ENCODE results near the gene CYLD.

The CYLD gene
- long read RNA-seq, donor 1, result 0 reads
- long read RNA-seq, donor 2, result 0 reads
- long read RNA-seq, donor 3, full-length matches to known transcripts, result 1 of 1 reads
- long read RNA-seq, donor 3, partial matches to known transcripts, result 0 of 1 reads
- long read RNA-seq, donor 3, other reads (novel, unspliced or antisense), result 0 of 1 reads
- long read RNA-seq, donor 4, result 0 reads
- long read RNA-seq, donor 5, partial matches to known transcripts, result 0 of 2 reads
- long read RNA-seq, donor 5, other reads (novel, unspliced or antisense), result 0 of 2 reads
- long read RNA-seq, donor 6, result 0 reads
- long read RNA-seq, donor 7, result 0 reads
- long read RNA-seq, donor 8, partial matches to known transcripts, result 0 of 1 reads
- long read RNA-seq, donor 8, other reads (novel, unspliced or antisense), result 0 of 1 reads

DNA sequence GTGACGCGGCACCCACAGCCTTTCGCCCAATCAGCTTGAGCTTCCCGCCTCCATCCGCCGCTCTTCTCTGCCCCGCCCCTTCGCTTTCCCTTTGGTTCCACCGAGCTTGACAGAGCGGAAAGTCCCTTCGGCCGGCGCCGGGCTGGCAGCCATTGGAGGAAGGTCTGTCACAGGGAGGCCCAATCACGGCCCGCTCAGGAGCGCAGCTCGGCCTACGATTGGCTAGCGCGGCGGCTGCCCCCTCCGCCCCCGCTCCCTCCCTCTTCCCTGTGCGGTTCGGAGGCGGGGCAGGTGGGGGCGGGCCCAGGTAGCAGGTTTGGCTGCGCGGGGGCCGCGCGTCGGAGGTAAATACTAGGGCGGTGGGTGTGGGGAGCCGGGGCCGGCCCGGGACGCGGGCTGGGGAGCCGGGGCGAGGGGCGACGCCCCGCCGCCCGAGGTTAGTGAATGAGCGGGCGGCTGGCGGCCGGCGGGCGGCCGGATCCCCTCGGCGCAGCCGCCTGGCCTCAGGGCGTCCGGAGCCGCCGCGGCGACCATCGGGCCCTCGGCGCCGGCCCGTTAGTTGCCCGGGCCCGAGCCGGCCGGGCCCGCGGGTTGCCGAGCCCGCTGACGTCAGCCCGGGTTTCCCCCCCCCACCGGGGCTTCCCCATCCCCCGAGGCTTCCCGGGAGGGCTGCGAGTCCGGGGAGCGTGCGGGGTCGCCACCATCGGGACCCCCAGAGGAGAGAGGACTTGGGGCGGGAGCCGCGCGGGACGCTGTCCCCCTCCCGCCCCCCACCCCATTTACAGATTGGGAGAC is at the start of gene CYLD:
Gene CYLD, plus strand, starts transcription at position 306 of the 795 bp plus-strand sequence. CDS start 7,613 bp downstream, outside the sequence.
- peak; percentile 93 for DNase-seq

GRCh38 chr16:50692644-50692998 is 49.3 kb upstream of the CYLD start:
- DNase-seq, result no peak

DNA sequence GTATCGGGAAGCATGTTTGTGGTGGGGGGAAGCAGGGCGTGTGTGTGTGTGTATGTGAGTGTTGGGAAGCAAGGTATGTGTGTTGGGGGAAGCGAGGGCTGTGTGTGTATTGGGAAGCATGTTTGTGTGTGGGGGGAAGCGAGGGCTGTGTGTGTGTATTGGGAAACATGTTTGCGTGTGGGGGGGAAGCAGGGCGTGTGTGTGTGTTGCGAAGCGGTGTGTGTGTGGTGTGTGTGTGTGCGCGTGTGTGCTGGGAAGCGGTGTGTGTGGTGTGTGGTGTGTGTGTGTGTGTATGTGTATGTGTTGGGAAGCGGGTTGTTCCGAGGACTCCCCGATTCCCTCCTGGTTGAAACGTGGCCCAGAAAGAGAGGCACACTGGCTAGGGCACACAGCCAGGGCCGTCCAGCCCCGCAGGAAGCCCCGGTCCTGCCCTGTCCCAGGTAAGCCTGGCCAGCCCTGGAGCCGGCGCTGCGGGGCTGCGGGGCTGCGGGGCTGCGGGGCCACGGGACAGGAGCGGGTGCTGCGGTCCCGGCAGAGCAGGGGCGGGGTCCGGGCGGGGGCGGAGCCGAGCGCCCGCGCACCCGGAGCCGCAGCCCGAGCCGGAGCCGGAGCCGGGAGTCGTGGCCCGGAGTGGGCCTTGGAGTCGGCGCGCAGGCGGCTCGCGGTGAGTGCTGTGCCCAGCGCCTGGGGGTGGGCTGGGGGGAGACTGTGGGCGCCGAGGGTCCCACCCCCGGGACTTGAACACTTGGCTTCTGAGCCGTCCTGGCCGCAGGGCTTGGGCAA is 48.7 kb upstream of the CYLD start, which contains the start of gene NOD2:
Gene NOD2, plus strand, starts transcription at position 608 of the 783 bp plus-strand sequence. CDS start 5,890 bp downstream, outside the sequence.
- peak; percentile 46 for DNase-seq

- DNase-seq, result no peak
These were observed 47.7 kb upstream of the CYLD start for GRCh38 chr16:50694206-50694605.

DNA sequence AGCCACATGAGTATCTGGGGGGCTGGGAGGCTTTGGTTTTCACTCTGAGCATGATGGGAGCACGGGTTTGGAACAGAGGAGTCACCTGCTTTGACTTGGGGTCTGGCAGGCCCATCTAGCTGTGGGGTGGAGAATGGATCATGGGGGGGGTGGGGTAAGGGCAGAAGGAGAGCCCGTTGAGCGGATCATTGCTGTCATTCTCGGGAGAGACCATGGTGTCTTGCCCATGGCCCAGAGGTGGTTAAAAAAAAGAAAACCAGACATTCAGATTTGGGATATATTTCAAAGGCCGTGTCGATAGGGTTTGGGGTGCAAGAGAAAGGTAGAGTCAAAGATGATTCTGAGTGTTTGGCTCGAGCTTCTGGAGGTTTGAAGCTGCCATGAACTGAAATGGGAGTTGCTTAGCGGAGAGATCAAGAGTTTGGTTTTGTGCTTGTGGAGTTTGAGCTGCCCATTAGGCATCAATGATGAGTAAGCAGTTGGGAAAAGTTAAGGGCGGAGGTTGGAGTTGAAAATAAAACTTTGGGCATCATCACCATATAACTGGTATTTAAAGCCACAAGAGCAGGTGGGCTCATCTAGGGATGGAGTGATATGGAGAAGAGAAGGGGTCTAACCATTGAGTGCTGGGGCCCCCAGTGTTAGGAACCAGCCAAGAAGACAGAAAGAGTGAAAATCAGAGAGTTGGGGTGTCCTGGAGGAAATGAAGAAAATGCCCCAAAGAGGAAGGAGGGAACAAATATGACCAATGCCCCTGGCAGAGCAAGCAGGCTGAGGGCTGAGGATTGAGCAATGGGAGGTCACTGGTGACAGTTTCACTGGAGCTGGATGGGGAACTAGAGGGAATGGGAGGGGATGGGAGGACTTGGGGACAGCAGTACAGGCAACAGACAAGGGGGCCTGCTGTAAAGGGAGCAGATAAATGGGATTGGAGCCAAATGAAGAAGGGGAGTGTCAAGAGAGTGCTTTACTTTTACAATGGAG is 46.6 kb upstream of the CYLD start:
- no peak for DNase-seq

DNA sequence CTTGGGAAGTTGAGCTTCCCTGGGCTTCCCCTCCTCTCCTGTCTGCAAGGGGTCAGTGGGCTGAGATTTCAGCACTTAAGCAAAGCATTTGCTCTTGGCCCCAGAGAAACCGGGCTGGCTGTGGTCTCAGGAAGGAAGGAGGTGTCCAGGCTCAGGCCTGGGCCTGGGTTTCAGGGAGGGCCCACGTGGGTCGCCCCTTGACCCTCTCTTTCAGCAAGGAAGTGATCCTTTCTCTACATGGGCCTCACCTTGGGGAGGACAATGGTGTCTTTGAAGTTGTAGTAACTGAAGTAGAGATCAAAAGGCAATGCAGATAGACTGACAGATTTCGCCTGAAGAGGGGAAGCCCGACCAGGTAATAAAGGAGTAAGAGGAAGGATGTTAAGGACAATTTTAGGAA is 45.8 kb upstream of the CYLD start:
- DNase-seq, result no peak

DNA sequence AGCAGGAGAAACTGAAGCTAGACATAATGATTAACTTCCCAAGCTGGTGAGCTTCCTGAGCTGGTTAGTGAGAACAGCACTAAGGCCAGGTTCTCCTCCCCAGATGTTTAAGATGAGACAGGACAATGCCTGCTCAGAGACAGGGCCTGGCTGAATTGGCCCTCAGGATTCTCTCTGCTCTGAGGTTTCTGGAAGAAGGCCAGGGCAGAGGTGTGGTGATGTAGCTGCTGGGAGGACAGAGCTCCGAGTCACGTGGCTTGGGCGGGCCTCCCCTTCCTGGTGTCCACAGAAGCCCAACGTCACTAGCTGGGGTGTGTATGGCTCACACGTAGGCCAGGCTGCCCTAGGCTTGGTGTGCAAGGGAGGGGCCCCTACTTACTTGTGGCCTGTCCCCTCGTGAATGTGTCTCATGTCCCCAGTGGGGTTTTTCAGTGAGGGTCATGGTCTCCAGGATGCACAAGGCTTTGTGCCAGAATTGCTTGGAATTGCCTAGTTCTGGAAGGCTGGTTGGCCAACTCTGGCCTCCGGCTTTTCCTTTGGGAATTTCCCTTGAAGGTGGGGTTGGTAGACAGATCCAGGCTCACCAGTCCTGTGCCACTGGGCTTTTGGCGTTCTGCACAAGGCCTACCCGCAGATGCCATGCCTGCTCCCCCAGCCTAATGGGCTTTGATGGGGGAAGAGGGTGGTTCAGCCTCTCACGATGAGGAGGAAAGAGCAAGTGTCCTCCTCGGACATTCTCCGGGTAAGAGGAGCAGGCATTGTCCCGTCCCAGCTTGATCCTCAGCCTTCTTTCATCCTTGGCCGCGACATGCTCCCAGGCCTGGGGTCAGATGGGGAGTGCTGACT is 45.1 kb upstream of the CYLD start:
- no peak for DNase-seq

- DNase-seq, result no peak
These were observed 44.5 kb upstream of the CYLD start for GRCh38 chr16:50697421-50697715.

DNA sequence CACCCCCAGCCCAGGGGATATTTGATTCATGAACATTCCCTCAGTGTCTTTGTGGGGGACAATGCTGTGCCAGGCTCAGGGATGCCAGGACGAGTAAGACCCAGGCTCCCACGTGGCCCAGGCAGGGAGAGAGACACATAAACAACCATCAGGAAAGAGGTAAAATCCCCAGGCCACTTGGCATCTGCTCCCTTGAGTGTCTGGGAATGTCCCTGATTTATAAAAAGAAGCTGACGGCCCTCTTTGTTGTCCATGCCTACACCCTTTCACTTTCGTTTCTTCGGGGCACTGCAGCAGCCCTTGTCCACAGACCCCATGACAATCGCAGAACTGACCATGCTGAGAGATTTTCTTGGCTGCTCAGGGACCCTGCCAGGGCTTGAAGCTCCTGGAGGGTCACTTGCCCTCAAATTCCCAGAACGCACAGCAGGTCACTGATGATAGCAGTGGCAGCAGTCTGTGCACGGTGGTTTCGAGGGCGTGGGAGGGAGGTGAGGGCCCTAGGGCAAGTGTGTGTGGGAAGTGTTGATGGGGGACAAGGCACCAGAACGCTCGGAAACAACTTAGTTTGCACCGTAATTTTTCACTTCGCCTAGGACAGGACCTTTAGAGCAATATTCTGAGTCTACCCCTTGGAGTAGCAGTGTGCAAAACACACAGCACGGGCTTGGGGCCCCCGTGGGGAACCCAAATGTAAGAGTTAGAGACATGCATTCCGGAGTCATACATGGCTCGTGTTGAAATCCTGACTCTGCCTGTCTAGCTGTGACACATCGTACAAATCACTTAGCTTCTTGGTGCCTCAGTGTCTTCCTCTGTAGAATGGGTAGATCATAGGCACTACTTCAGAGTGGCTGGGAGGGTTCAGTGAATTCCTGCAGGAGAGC is 43.8 kb upstream of the CYLD start:
- DNase-seq, result no peak

DNA sequence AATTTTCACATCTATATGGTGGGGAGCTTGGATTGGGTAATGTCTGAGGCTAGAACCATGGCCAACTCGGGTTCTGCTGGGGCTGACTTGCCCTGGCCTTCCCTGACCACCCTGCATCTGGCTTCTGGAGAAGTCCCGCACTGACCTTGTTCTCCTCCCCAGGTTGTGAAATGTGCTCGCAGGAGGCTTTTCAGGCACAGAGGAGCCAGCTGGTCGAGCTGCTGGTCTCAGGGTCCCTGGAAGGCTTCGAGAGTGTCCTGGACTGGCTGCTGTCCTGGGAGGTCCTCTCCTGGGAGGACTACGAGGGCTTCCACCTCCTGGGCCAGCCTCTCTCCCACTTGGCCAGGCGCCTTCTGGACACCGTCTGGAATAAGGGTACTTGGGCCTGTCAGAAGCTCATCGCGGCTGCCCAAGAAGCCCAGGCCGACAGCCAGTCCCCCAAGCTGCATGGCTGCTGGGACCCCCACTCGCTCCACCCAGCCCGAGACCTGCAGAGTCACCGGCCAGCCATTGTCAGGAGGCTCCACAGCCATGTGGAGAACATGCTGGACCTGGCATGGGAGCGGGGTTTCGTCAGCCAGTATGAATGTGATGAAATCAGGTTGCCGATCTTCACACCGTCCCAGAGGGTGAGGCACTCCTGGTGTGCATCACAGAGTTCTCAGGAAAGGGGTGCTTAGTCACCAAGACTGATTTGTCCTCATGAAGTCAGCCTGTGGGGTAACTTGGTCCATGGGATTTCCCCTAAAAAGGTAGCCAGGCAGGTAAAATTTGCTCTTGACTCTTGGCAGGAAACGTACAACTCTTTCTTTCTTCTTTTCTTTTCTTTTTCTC is 42.3 kb upstream of the CYLD start:
- no peak for DNase-seq

- no peak for DNase-seq
These were observed 39.2 kb upstream of the CYLD start for GRCh38 chr16:50702725-50703124.

DNA sequence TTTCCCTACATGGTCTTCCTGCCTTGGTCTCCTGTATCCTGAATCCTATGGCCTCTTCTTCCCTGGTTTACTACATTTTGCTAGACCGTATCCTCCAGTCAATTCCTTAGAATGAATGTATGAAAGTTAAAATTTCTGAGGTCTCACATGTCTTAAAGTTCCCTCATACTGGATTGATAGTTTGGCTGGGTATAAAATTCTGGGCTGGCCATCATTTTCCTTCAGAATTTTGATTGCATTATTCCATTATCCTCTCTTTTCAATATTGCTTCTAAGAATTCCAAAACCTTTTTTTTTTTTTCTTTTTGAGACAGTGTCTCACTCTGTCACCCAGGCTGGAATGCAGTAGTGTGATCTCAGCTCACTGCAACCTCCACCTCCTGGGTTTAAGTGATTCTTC is 37.6 kb upstream of the CYLD start:
- DNase-seq, result no peak

- no peak for DNase-seq
These were observed 36.3 kb upstream of the CYLD start for GRCh38 chr16:50705436-50706110.

DNA sequence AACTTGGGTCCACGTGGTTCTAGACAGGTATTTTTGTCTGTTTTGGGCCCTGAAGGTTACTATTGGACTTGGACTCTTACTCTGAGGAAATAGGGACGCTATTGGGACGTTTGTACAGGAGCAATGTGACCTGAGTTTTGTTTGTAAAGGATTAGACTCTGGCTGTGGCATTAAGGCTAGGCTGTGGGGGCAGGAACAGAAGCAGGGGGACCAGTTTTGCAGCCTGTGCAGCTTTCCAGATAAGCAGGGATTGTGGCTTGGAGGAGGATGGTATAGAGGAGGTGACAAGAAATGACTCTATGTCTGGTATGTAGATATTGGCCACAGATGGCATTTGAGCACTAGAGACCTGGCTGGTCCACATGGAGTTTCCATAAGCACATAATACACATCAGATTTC is 35.6 kb upstream of the CYLD start:
- no peak for DNase-seq

GRCh38 chr16:50708373-50709060 is 33.4 kb upstream of the CYLD start:
- DNase-seq, result no peak

DNA sequence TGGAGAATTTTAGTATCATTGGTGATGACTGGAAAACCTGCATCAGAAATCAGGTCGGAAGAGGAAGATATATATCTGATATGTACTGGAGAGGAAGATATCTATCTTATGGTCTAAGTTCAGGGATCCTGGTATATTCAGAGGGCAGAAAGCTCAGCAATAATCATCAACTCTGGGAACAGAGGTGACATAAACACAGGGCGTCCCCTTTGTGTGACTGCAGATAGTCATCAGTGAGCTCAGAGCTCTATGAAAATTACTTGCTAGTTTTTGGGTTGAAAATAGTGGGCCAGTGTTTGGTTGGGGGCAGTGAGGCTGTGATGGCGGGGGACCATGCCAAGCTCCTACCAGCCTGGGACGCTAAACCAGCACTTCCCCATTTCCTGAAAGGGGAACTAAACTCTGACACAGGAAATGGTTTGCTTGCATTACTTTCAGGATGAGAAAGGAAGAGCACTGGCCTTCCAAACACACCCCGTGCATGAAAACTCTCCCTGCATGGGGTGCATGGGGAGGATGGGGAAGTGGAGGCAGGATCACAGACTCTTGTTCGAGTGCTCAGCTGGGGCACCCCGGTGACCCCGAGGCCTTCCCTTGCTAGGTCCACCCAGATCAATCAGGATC is 32.7 kb upstream of the CYLD start:
- DNase-seq, result no peak

DNA sequence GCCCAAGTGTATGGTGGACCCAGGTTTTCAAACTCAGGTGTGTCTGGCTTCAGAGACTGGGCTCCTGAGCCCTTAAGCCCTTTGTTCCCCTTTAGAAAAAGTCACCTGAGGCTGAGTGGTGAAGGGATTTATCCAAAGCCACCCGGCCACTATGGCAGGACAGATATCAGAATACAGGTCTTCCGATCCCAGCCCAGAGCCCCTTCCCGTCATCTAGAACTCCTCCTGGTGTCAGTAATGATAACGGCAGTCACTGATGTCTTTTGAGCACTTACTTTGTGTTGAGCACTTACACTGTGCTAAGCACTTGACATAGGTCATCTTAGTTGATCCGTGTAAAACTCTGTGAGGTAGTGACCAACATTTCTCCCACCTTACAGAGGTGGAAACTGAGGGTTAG is 31.9 kb upstream of the CYLD start:
- DNase-seq, result no peak

All from right kidney (tissue), 9 donors.